GM11168 (cell line): ENCODE data around the gene CLASRP.

ENCODE experiments used
- in situ Hi-C: fragments of 300-500 bp; cut with MboI; formaldehyde crosslinking; loops from one replicate; pipeline ENCODE4 v1.12.0; 2022; ENCODE audit warnings: low sequenced_read_pairs; ENCODE audit not compliant: unreplicated experiment

CLASRP gene

DNA sequence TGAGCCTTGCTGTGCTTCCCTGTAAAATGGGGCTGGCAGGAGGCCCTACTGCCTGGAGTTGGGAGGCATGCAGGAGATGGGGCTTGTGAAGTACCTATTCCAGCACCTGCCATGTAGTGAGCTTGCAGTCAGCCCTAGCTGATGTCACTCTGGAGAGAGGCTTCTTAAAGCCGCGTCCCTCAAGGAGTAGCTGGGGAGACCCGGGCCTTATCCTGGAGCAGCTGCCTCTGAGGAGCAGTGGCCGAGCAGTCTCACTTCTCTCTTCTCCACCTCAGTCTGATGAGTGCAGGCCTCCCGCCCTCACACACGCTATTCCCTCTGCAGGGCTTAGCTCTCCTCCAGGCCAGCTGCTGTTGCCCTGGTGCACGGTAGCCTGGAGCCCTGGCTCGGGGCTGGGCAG lies 18.0 kb downstream of the CLASRP start:
- in situ Hi-C loops: no loop called here

DNA sequence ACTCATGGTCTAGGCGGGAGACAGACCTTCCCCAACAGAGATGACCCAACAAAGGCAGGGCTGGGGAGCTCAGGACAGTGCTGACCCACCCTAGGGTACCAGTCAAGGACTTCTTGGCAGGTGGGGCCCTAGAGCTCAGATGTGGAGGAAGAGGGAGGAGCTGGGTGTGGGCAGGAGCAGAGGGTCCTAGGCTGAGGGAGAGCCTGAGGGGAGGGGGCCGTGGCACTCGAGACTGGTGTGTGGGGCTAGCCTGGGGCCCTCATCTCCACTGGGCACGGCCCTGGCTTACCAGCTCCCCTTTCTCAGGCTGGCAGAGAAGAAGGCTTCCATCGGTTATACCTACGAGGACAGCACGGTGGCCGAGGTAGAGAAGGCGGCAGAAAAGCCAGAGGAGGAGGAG lies 18.6 kb downstream of the CLASRP start:
- in situ Hi-C loops: no loop called here

DNA sequence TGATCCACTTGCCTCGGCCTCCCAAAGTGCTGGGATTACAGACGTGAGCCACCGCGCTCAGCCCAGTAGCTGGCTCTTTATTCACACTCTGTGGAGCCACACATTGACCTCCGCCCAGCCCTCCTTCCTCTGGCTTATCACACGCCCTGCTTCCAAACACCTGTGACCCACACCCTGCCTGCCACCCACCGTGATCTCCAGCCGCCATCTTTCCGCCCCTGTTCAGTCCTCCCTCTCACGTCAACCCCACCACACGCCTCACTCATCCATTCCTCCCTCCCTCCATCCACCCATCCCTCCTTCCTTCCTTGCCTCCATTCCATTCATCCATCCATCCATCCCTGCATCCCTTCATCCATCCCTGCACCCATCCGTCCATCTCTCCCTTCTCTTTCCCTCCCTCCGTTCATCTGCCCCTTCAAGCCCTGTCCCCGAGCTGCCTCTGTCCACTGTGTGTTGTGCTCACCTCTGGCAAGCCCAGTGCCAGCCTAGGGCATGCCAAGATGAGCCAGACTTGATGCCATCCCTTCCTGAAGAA lies 19.8 kb downstream of the CLASRP start:
- in situ Hi-C loops: no loop called here

DNA sequence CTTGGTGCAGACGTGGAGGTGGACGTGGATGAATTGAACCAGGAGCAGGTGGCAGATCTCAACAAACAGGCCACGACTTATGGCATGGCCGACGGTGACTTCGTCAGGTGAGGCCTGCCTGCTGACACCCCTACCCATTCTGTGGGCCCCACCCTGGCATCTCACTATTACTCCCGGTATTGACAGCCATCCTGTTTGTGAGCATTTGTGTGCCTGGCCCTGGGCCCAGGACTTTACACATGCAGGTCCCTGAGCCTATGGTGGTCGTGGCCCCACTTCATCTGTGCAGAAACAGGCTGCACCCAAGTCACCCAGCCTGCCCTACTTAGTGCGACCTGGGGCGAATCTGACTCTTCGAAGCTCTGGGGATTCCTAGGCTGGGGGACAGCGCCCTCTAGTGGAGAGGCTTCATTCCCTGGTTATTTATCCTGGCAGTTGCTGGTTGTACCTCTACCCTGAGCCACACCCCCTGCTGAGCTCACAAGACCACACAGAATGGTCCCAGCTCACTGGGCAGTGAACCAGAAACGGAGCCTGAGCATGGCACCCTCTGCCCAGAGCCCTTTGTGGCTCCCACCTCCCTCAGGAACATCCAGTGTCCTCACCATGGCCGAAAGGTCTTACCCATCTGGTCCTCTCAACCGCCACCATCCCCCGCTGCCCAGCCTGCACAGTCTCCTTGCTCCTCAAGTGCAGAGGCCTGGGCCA lies 20.6 kb downstream of the CLASRP start:
- in situ Hi-C loops: no loop called here

DNA sequence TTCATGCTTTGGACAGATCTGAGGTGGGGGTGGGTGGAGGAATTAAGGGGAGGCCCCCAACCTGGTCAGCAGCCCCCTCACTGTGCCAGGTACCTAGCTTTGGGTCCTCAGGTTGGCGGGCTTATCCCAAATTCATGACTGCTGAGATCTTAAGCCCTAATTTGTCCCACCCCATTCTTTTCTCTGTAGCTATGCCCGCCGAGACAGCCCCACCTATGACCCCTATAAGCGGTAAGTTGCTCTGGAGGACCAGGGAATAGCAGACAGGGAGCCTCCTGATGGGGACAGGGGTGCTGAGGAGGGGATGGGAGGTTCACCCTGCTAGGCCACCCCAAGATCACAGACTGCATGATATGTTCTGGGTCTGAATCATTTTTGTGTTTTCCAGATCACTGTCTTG lies 23.1 kb downstream of the CLASRP start:
- in situ Hi-C loops: no loop called here

DNA sequence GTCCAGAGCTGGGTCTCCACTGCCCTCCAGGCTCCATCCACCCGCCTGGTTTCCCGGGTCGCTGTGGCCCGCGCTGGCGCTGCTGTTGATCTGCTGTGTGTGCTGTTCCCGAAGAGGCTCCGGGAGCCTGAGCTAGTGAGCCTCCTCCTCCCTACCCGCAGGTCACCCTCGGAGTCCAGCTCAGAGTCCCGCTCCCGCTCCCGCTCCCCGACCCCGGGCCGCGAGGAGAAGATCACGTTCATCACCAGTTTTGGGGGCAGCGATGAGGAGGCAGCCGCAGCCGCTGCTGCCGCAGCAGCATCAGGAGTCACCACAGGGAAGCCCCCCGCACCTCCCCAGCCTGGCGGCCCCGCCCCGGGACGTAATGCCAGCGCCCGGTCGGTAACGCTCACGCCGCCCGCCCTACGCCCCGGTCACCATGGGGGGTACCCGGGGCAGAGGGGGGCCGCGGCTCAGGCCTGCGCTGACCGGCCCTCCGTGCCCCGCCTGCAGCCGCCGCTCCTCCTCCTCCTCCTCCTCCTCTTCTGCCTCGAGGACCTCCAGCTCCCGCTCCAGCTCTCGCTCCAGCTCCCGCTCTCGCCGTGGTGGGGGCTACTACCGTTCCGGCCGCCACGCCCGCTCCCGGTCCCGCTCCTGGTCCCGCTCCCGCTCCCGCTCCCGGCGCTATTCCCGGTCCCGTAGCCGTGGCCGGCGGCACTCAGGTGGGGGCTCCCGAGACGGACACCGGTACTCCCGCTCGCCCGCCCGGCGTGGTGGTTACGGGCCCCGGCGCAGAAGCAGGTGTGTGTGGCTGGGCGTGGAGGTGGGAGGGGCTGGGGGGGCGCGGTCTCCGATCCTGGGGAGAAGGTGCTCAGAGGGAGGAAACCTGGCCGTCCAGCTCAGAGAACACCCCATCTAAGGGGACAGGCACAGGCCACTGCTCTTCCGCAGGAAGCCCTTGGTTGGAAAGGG lies 25.3 kb downstream of the CLASRP start:
- in situ Hi-C loops: no loop called here

DNA sequence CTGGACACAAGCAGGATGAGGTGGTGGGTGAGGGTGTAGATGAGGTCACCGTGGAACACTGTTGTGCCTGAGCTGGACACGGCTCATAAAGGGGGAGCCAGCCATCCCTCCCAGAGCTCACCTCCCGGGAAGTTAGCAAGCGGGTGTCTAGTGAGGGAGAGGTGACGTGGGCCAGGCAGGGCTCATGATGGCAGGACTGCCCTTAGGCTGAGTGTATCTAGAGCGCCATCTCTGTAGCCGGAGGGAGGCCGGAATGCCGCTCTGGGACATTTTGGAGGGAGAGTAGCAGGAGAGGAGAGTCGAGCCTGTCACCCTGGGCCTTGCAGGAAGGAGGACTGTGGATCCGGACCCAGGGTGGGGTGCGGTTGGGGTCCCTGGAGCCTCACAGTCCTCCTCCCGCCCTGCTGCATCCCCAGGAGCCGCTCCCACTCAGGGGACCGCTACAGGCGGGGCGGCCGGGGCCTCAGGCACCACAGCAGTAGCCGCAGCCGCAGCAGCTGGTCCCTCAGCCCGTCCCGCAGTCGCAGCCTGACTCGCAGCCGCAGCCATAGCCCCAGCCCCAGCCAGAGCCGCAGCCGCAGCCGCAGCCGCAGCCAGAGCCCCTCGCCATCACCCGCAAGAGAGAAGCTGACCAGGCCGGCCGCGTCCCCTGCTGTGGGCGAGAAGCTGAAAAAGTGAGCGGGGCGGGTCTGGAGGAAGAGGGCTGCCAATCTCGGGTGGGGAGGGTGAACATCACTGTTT lies 28.2 kb downstream of the CLASRP start:
- in situ Hi-C loops: no loop called here

DNA sequence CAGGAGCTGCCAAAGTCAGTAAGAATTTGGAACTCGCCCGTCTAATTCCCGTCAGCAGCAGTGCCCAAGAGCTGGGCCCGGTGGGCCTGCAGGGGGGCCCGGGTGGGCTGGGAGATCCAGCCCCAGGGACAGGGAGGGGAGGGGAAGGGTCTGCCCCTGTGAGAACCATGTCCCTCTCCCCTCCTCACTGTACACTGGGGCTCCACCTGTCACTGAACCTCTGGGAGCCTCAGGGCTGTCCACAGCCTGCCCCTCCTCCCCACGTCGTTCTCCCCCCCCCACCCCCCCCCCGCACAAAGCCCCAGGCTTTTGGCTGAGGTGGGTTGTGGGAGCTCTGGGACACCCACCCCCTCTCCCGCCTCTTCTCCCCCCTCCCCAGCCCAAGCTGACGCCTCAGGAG lies 29.2 kb downstream of the CLASRP start:
- in situ Hi-C loops: no loop called here

DNA sequence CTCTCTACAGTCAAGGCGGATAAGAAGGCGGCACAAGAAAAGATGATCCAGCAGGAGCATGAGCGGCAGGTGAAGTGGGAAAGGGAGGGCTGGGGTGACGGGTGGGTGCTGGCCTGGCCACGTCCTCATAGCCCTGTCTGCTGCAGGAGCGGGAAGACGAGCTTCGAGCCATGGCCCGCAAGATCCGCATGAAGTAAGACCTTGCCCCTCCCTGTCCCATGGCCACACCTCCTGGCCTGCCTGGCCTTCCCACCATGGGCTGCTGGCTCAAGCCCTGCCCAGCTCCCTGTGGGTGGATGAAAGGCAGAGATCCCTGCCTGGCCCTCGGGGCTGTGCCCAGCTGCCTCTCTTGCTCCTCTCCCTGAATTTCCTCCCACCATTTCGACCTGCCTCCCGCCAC lies 30.2 kb downstream of the CLASRP start:
- in situ Hi-C loops: no loop called here

DNA sequence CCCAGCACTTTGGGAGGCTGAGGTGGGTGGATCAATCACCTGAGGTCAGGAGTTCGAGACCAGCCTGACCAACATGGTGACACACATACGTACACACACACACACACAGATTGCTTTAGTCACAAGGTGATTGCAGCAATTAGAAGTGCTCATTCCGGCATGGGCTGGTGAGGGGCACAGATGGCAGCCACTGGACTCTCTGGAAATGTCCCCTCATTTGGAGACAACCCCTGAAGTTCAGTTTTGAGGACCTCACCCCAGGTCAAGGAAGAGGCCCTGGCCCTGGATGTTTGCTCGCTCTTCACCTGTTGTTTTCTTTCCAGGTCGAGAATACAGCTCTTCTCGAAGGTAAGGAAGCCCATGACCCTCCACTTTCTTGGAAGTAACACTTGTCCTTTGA lies 31.4 kb downstream of the CLASRP start:
- in situ Hi-C loops: no loop called here

DNA sequence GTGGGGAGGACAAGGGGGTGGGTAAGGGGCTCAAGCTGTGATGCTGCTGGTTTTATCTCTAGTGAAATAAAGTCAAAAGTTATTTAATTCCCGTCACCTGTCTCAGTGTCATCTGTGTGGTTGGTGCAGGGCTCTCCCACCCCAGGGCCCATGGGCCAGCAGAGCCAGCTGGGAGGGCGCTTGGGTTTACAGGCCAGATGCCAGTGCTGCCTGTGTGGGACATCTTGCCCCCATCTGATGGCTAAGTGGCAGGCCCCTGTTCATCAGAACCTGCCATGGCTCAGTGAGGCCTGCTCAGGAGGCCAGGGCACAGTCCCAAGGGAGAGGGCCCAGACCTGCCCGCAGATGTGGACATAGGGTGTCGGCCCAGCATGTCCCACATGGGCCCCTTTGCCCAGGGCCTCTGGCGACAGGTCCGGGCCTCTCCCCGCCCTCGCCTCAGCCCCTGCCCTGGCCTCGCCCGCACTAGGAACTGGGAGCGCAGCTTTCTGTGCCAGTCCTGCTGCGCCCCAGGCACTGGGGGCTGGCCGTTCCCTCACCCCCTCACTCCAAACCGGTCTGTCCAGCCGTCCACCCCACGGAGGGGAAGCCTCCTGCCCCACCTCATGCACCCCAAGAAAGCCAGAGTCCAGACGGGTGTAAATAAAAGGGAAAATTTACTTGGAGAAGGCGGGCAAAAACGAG lies 32.2 kb downstream of the CLASRP start:
- in situ Hi-C loops: no loop called here

DNA sequence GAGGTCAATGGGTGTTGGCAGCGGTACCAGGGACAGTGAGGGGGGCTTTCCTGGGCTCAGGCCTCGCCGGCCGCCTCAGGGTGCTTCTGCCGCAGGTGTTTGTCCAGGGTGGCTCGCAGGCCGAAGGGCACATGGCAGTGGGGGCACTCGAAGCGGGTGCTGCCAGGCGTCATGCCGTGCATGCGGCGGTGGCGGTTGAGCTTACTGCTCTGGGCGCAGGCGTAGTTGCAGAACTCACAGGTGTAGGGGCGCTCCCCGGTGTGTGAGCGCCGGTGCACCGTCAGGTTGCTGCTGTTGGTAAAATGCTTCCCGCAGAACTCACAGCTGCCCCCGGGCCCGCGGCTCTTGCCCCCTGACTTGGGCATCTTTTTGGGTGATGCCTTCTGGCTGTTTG lies 32.7 kb downstream of the CLASRP start:
- in situ Hi-C loops: no loop called here

DNA sequence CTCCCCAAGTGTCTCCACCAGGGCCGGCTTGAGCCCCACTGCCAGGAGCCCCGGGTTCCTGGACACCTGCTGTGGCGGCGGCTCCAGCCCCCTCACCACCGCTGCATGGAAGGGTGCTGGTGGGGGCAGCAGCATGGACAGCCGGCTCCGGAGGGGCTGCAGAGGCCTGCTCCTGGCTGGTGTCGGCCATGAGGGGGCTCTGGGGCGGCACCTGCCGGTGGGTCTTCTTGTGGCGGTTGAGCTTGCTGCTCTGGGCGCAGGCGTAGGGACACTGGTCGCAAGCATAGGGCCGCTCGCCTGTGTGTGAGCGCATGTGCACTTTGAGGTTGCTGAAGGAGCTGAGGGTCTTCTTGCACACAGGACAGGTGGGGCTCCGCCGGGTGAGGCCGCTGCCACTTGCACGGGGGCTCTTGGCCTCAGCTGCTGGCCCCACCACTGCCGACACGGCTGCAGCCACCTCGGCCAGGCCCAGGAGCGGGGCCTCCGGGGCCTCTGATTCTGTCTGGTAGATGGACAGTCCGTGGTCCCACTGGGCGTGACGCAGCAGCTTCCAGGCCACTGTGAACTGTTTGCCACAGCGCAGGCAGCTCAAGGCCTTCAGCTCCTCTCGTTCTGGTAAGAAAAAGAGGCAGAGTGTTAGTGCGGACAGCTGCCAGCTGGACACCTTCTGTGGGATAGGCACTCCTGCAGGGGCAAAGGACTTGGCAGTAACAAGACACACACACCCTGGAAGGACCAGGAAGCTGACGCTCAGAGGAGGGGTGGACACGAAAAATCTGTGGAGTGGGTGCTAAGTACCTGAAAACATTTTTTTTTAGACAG lies 33.3 kb downstream of the CLASRP start:
- in situ Hi-C loops: no loop called here

DNA sequence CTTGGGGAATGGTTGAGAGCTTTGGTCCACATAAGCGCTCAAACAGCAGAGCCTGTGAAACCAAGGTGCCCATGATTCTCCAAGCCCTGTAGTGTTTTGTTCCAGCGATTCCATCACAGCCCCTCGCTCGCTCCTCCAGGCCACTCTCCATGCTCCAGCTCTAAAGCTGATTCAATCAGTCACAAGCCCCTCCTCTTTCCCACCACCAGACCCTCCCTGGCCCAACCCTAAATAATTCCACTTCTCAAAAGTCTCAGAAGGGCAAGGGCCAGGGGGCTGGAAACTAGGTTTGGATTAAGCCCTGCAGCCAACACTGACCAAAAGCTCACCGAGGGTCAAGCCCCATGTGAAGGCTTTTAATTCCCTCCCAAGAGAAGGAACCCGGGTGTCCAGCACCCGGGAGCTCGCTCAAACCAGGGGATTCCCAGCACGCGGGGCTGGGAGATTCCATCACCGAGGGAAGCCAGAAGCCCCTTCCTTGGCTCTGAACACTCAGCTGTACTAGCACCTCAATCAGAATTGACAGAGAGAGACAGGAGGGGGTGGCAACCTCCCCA lies 36.0 kb downstream of the CLASRP start:
- in situ Hi-C loops: no loop called here

DNA sequence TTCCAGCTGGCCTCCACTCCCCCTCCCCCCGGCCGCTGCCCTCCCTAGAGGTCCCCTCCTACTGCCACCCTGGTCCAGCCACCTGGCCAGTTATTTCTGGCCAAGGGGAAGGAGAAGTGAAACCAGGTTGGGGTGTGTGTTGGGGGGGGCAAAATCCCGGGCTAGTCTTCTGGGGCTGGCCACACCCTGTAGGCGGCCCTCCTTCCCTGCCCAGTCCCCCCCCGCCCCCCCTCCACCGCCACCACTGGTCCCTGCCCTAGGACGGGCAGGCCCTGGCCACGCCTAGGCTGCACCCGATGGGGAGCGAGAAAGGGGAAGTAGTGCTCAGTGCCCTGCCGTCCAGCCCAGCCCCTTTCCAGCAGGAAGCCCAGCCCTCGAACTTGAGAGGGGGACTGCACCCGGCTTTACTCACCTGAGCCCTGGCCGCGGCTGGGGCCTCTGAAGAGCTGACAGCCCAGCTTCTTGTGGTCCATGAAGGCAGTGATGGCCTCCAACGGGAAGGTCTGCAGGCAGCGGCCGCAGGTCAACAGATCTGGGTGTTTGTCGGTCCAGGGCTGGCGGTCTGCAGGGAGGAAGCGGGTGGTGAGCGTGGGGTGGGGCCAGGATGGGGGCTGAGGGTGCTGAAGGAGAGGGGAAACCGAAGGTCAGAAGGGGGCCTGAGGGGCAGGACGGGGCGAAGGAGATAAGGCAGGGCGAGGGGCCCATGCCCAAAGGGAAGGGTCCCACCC lies 36.6 kb downstream of the CLASRP start:
- in situ Hi-C loops: no loop called here

DNA sequence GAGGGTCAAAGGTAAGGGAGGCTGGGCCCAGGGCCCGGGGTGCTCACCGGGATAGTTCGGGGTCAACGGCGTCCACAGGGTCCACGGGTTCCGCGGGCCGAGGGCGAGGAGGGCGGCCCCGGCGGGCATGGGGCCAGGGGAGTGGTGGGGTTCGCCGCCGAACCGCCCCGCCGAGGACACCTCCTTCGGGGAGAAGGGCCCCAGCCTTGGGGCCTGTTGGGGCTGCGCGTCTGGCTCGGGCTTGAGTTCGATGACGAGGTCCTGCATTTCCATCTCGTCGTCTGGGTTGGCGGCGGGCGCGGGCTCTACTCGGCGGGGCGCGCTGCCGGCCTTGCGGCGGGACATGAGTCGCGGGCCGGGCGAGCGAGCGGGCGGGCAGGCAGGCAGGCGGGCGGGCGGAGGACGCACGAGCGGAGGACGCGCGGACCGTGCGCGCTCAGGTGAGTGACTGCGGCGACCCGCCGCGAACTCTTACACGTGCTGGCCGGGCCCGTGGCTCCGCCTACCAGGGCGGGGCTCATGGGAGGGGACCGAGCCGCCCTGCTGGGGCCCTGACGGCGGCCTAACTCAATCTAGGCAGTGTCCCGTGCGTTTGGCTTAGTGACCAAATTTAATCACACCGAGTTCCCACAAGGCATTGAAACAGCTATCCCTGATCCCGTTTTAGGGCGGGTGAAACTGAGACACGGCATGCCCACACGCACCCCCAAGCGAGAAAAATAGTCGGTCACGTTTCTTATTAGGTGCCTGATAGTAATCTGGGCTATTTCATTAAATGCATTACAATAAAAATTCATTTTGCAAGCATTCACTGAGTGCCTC lies 37.4 kb downstream of the CLASRP start, which contains the start of gene ZNF296:
Gene ZNF296, minus strand, starts transcription at position 450 of the 822 bp plus-strand sequence. Its CDS starts 105 bp downstream, at position 345.
- in situ Hi-C loops: no loop called here
